Measurements from ENCODE around the gene CYB5R2. TPM values are rescaled to one million over a fixed set of nuclear protein-coding genes. Genes with fewer than 3 reads are reported as not detected.

CYB5R2 gene
- total RNA-seq: 17.9 and 18.7 TPM in 2 replicates

- no peak for DNase-seq (ENCODE audit: low read depth)
- peak within 1 kb of the TSS; percentile 52 for H3K4me3 ChIP-seq (ENCODE audit: low read depth, low read length)
- TF ChIP-seq CTCF (conservative IDR thresholded peaks at IDR 0.05; ENCODE audit: low read depth, low read length): no peak
These were observed at the start of gene CYB5R2 for GRCh38 chr11:7672960-7673723. Gene CYB5R2, minus strand, starts transcription at chr11:7673500. Its CDS starts 675 bp downstream, at chr11:7672825.

- no peak for TF ChIP-seq CTCF (conservative IDR thresholded peaks at IDR 0.05; ENCODE audit: low read depth, low read length)
- H3K4me3 ChIP-seq (ENCODE audit: low read depth, low read length): no peak overlapping the region
- no peak for DNase-seq (ENCODE audit: low read depth)
These were observed 41.5 kb upstream of the CYB5R2 start for GRCh38 chr11:7714786-7715185.

- TF ChIP-seq CTCF (conservative IDR thresholded peaks at IDR 0.05; ENCODE audit: low read depth, low read length): no peak
- no peak within 1 kb of the TSS for H3K4me3 ChIP-seq (ENCODE audit: low read depth, low read length)
- DNase-seq (ENCODE audit: low read depth): no peak
These were observed 33.1 kb upstream of the CYB5R2 start, which contains the start of gene OVCH2 for GRCh38 chr11:7706377-7706776. Gene OVCH2, minus strand, starts transcription at chr11:7706477. Its CDS starts 83 bp downstream, at chr11:7706394.

- no peak overlapping the region for H3K4me3 ChIP-seq (ENCODE audit: low read depth, low read length)
- TF ChIP-seq CTCF (conservative IDR thresholded peaks at IDR 0.05; ENCODE audit: low read depth, low read length): no peak
- DNase-seq (ENCODE audit: low read depth): no peak
These were observed 30.4 kb upstream of the CYB5R2 start for GRCh38 chr11:7703740-7704139.

GRCh38 chr11:7696424-7696823 lies 23.1 kb upstream of the CYB5R2 start:
- TF ChIP-seq CTCF (conservative IDR thresholded peaks at IDR 0.05; ENCODE audit: low read depth, low read length): no peak
- DNase-seq (ENCODE audit: low read depth): no peak
- no peak overlapping the region for H3K4me3 ChIP-seq (ENCODE audit: low read depth, low read length)

- DNase-seq (ENCODE audit: low read depth): no peak
- no peak overlapping the region for H3K4me3 ChIP-seq (ENCODE audit: low read depth, low read length)
- TF ChIP-seq CTCF (conservative IDR thresholded peaks at IDR 0.05; ENCODE audit: low read depth, low read length): no peak
These were observed 20.9 kb upstream of the CYB5R2 start for GRCh38 chr11:7694235-7694634.

GRCh38 chr11:7692426-7692825 lies 19.1 kb upstream of the CYB5R2 start:
- no peak for DNase-seq (ENCODE audit: low read depth)
- no peak for TF ChIP-seq CTCF (conservative IDR thresholded peaks at IDR 0.05; ENCODE audit: low read depth, low read length)
- H3K4me3 ChIP-seq (ENCODE audit: low read depth, low read length): no peak overlapping the region
